ENCODE data around the gene TNIP2.
A peak's percentile ranks its signal among the peaks of the same experiment; 100 is the strongest.
"Not testable (repeated sequence)": the region's sequence is repeated elsewhere in the genome, so short reads cannot be mapped to it uniquely, and the experiment has no call there.

The TNIP2 gene

DNA sequence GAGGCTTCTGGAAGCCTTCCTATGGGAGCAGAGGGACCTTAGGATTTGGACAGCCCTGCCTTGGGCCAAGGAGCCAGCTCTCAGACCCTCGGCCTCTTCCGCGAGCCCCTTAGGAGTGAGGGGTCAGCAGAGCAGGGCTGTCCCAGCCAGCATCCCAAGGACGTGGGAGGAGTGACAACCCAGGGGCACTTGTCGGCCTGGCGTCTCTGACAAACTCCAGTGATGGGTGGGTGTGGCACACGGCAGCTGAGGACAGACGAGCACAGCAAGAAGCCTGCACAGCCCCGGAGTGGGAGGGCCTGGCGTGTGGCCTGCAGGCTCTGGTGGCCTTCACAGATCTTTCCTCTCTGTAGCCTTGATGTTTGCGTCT, 11.6 kb upstream of the TNIP2 start:
- no peak for DNase-seq

DNA sequence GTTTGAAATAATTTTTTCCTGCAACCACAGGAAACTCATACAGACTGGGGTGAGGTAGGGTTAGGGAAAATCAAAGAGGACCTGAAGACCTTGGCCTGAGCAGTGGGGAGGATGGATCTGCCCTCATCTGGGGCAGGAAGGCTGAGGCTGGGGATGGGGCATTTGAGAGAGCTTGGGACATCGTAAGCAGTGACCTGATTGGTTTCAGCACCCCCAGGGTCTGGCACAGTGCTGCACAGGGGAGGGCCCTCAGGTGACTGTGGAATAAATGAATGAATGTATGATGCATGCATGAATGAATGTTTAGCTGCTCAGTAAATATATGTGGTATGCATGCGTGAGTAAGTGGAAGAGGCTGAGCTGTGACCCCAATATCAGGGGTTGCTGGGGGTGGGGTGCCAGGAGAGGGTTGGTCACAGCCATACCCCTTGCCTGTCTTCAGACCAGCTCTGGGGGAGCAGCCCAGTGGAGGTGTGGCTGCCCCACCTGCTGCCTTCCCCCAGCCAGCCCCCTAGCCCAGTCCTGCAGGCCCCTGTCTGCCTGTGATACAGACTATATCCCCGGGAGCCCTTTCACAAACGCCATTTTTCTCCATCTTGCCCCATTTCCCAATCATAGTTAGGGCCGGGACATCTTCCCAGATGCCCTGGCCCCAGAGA, 11.0 kb upstream of the TNIP2 start:
- no peak for DNase-seq

DNA sequence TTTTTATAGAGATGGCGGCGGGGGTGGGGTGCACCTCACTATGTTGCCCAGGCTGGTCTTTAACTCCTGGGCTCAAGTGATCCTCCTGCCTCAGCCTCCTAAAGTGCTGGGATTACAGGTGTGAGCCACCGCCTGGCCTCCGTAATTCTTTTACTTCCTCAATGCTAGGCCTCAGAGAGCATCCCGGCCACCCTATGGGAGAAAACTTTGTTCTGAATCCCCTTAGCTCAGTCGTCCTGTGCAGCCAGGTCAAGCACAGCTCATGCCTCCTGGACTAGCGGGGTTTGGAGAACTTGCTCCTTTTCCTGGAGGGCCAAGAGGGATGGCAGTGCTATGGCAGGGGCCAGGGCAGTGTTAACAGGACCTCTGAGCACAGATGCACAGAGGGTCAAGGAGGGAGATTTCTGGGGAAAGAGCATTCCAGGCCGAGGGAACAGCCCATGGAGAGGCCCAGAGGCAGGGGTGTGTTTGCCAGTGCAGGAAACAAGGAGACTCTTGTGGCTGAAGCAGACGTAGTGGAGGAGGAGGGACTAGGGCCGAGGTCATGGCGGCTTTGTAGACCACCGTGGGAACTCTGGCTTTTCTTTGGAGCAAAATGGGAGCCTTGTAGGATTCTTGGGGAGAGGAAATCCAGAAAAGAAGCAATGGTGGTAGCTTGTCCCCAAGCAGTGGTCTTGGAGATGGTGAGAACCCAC, 9.8 kb upstream of the TNIP2 start:
- no peak for DNase-seq

DNA sequence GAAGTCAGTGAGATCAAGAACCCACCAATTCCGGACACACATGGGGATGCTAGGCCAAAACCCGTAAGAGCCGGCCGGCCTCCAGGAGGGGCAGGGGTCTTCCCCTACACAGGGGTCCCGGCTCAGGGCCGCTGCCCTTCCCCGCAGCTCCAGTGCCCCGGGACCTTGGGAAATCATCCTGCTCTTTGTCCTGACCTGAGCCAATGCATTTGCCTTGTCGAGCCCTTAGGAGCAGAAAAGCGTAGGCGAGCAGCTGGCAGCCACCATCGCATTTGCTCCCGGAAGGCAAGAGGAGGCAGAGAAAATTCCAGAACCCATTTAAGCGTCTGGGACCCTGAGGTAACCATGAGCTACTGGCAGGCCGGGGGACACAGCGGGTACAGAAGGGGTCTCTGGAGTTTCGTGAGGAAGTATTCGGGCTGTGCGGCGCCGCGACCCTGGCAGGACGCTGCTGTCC, 7.4 kb upstream of the TNIP2 start:
- no peak for DNase-seq

DNA sequence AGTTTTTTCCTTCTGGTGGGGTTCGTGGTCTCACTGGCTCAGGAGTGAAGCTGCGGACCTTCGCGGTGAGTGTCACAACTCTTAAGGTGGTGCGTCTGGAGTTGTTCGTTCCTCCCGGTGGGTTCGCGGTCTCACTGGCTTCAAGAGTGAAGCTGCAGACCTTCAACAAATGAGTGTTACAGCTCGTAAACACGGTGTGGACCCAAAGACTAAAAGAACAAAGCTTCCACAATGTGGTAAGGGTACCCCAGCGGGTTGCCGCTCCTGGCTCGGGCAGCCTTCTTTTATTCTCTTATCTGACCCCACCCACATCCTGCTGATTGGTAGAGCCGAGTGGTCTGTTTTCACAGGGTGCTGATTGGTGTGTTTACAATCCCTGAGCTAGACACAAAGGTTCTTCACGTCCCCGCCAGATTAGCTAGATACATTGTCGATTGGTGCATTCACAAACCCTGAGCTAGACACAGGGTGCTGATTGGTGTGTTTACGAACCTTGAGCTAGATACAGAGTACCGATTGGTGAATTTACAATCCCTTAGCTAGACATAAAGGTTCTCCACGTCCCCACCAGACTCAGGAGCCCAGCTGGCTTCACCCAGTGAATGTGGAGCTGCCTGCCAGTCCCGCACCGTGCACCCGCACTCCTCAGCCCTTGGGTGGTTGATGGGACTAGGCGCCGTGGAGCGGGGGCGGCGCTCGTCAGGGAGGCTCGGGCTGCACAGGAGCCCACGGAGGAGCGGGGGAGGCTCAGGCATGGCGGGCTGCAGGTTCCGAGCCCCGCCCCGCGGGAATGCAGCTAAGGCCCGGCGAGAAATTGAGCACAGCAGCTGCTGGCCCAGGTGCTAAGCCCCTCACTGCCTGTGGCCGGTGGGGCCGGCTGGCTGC, 6.6 kb upstream of the TNIP2 start:
- not testable (repeated sequence) for DNase-seq

DNA sequence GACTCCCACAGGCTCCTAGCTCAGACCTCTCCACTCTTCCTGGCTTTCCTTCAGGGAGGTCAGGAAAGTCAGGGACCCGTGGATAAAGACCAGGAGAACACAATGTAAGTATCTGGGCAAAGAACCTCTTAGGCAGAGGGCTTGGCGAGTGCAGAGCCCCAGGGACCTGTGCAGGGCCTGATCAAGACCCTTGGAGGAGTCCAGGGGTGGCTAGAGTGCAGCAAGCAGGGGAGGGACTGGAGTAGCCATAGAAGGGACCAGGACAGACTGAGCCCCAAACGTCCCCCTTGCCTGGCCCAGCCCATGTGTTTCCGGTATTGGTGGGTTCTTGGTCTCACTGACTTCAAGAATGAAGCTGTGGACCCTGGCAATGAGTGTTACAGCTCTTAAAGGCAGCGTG, 5.9 kb upstream of the TNIP2 start:
- no peak for DNase-seq

DNA sequence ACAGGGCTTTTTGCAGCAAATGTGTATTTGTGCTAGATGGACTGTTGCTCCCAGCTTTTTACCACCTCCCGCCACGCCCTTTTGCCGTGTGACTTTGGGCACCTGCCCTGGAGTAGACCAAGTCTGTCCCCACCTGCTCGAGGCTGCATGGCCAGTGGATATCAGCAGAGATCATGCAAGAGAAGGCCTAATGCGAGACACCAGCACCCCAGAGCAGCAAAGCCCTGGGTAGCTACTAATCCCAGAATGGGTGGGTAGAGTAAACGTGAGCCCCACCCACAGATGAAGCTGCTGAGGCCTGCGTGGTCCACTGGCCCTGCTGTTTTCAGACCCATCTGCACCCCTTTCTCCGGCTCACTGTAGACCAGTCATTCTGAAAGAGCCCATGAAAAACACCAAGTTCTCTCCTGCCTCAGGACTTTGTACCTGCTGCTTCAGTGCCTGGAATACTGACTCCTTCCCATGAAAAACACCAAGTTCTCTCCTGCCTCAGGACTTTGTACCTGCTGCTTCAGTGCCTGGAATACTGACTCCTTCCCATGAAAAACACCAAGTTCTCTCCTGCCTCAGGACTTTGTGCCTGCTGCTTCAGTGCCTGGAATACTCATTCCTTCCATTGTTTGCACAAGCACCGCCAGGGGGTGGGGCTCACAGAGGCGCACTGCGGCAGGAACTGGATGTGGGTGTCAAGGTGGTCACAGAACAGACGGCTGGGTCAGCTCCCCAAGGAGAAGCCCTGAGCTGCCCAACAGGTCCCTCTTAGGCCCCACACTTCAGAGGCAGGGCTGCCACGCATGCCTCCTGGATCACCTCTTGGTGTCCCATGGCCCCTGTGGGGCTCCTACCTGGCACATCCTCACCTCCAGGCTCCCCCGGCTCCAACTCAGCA, 5.1 kb upstream of the TNIP2 start:
- DNase-seq = peak; percentile 38

DNA sequence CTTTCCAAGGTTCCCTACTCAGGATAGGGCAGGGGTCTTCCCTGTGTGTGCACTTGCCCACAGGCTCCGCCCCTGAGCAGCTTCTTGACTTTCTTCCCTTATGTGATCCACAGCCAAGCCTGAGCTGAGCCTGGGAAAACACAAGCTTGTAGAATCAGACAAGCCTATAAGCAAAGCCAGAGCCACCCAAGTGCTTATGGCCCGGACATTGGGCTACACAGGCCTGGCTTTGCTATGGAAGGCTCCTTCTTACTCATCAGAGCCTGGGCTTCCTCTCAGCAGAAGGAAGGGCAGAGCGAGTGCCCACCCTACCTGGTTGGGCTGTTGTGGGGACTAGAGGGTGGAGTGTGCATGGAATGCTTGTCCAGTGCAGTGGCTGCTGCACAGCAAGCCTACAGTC, 1.3 kb upstream of the TNIP2 start:
- no peak for DNase-seq

DNA sequence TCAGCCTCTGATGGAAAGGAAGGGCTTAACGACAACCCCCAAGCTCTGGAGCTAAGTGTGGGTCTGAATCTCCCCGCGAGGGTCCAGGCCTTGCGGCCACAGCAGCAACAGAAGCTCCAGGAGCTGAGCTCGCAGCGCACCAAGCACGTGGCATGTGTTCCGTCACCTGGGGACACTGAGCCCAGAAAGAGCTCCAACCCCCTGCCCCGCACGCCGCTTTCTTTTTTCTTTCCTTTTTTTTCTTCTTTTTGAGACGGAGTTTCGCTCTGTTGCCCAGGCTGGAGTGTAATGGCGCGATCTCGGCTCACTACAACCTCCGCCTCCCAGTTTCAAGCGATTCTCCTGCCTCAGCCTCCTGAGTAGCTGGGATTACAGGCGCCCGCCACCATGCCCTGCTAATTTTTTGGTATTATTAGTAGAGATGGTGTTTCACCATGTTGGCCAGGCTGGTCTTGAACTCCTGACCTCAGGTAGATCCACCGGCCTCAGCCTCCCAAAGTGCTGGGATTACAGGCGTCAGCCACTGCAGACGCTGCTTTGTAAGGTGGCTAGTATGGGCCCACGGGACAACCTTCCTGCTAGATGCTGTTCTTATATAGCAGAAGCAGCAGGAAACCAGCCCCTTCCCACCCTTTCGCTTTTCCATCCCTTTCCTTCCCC, 685 bp upstream of the TNIP2 start:
- DNase-seq = no peak

DNA sequence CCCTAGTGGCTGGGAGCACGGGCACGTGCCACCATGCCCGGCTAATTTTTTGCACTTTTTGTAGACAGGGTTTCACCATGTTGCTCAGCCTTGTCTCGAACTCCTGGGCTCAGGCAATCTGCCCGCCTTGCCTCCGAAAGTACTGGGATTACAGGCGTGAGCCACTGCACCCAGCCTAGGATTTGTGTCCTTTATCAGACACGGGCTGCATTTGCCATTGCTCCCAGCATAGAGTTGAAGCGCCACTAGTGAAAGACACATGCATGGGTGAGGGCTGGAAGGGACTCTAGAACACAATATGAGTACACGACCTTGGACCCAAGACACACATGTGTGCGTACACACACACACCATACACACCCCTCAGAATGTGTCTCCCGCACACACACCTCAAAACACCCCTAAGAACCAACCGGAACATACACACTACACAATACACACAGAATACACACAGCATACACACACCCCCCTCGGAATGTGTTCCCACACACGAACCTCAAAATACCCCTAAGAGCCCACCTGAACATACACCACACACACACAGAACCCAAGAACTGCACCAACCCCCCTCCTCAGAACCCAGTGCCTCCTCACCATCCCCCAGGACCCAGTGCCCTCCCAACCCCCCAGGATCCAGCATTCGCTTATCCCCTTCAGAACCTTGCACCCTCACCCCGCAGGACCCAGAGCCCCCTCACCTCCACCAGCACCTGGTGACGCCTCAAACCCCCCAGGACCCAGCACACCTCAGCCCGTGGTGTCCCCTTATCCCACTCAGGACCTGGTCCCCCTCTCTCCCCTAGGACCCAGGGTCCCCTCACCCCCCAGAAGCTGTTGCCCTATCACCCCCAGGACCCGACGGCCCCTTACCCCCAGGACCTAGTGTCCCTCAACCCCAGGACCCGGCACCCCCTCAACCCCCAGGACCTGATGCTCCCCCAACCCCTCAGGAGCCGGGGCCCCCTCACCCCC, 1.0 kb downstream of the TNIP2 start:
- no peak for DNase-seq

DNA sequence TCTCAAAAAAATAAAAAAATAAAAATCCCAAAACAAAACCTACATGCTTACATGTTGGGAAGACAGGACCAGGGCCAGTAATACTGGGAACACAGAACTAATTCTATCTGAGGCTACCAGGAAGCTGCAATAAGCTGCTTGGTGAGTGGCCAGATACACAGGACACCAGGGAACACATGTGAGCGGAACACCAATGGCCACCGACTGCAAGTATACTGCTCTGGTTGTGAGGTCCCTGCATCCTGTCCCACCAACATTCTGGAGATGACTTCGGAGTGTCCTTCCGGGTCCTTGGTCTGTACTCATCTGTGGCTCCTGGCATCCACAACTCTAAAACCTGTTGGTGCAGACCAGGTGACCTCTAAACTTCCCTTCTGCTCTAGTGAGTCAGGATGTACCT, 2.7 kb downstream of the TNIP2 start:
- DNase-seq = no peak

DNA sequence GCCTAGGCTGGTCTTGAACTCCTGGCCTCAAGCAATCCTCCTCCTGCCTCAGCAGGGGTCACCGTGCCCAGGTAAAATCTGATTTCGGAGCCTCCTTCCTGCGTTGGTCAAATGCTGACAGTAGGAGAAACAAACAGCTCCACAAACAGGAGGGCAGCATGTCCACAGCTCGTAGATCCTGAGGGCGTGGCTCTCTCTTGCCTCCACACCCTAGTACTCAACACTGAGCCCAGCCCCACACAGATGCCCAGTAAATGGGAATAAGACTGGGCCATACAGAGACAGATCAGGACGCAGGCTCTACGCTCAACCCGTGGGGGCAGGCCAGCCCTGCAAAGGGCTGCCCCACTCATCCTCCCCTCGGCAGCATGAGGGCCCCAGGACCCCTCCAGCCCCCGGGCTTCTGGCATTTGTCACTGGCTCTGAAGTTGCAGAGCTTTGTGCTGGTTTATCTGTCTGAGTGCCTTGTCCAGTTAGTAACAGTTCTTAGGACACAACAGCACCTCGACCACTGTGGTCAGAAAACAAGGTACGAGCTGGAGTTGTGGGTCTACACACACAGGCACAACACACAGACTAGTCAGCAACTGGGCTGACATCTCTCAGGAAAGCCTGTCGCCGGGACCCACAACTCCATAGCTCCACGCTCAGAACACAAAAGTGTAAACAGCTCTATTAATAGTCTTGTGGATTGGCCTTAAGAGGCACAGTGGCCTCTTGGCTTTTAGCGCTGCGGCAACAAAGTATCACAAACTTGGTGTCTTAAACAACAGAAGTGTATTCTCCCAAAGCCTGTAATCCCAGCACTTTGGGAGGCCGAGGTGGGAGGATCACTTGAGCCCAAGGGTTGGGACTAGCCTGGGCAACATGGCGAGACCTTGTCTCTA, 5.2 kb downstream of the TNIP2 start:
- DNase-seq = no peak

DNA sequence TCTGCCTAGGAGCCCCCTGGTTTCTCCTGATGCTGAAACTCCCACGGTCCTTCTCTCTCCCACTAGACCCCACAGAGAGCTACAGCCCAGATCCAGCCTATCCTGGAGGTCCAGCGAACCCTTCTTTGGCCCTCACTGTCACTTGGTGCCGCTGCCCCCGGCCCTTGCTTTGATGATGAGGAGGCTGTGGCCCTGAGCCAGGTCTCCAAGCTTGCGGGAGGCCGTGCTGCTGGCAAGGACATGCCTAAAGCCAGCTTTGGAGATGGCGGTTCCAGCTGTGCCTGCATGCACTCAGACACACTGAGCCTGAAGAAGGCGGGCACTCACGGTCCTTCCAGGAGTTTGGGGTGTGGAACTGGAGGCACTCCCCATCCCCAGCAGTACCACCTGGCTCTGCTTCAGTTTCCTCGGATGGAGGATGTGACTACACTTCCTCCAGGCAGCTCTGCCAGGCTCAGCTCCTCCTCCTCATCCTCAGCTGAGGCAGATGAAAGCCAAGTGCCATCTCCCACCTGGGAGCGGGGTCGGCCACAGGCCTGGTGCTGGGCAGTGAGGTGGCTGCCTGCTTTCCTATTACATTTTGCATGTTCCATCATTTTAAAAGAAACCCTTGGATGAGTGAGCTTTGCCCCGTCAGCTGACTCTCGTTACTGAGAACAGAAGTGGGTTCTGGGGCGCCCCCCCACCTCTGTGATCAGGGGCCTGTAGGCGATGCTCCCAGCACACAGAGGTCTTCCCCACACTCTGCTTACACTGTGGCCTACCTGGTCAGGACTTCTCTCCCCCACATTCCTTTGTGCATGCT, 9.0 kb downstream of the TNIP2 start:
- DNase-seq = no peak

DNA sequence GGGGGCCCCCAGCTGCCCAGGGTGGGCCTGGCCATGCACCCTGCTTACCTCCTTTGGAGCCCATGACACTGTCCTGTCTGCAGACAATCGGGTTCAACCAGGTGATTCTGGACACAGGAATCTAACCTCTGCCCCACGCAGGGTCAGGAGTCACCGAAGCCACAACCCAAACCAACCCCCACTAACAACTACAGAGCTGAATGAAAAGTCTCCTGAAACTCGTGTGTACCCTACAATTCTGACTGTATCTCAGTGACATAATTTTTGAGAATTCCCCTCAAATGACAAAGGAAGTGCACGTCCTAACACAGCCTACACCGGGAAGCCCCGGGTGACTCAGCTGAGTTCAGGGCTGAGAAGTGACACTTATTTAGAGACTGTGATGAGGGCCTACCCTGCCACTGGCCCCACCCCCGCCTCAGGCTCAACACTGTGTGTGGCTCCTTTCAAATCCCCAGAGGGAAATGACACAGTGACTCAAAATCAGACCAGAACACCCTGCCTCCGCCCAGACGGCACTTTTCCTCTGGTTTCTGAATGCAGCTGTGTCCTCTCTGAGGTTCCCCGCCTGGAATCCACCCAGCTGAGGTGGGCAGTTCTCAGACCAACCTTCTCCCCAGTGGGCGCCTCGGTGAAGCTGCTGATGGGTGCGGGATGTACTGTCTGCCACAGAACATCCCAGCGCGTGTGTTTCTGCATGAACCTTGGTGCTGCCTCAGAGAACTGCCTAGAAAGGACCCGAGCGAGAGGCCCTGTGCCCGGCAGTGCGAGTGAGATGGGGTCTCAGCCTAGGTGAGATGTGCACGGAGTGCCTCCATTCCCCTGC, 9.9 kb downstream of the TNIP2 start:
- peak; percentile 97 for DNase-seq

DNA sequence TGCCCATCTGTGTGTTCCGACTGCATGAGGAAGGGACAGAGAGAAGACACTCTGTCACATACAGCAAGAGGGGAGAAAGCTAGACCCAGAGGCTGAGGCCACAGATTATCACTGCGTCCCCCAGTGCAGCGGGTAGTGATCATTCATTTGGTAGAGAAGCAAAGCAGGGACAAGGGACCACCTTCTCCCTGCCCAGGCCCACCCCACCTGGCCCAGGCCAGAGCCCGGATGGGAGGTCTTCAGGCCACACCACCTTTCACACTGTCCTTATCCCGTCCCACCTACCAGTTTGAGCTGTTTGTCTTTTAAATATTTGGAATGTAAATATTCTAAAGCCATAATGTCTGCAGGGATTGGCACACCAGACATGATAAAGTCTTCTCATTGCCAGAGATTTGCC, 10.6 kb downstream of the TNIP2 start:
- no peak for DNase-seq

DNA sequence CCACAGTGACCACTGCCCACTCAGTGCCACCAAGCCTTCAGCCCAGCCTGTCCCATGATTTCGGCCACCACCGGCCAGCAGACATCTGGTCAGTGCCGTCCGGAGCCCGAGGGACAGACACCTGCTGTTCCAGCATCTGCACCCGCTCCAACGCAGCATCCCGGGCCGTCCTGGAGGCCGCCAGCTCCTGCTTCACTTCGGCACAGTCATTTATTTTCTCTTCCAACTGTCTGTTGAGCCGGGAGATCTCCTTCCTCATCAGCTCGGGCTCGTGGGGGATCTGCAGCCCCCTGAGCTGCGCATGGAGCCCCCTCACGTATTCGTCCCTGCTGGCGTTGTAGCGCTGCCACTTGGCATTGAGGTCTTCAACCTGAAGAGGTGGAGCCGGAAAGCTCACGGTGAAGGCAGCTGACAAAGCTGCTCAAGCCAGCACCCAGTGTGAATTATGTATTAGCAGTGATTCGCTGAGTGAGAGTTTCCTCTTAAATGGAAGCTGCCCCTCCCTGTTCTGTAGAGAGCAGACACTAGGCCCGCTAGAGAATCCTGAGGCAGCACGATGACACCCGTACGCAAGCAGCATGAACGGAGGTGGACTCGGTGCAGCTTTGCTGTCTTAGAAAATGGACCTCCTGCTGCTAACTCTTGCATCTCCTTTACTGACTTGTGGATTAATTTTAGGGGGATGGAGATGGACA, 11.4 kb downstream of the TNIP2 start:
- DNase-seq = no peak

All from activated CD4-positive, alpha-beta T cell treated with anti-CD3 and anti-CD28 coated beads for 48 hours (primary cell).